Neural progenitor cell (in vitro differentiated cells): ENCODE measurements around the gene GNAT3. TPM values are rescaled to one million over a fixed set of nuclear protein-coding genes. Genes with fewer than 3 reads are reported as not detected.

Experiments used
- DNase-seq: peaks from one replicate; pipeline ENCODE4 v3.0.0-alpha.2; 2016; ENCODE audit warnings: low spot score
- H2AFZ ChIP-seq: fragments of 200-600 bp; sonication (generic); replicated peaks from 2 replicates; pipeline ENCODE4 v1.6.1; 2016; ENCODE audit warnings: antibody characterized with exemption
- H3F3A ChIP-seq: fragments of 200-600 bp; sonication (generic); 2 replicates; pipeline ENCODE4 v1.6.1; 2016; ENCODE audit warnings: antibody characterized with exemption, low read depth
- H3K27ac ChIP-seq: fragments of 200-600 bp; sonication (generic); 2 replicates; pipeline ENCODE4 v1.5.1; 2016; ENCODE audit warnings: mild to moderate bottlenecking
- H3K27me3 ChIP-seq: fragments of 200-600 bp; sonication (generic); 2 replicates; pipeline ENCODE4 v1.6.1; 2016; ENCODE audit warnings: mild to moderate bottlenecking, moderate library complexity
- H3K36me3 ChIP-seq: fragments of 200-600 bp; sonication (generic); 2 replicates; pipeline ENCODE4 v1.5.1; 2016
- H3K4me1 ChIP-seq: fragments of 200-600 bp; sonication (generic); 2 replicates; pipeline ENCODE4 v1.6.1; 2016; ENCODE audit warnings: mixed run types
- H3K4me2 ChIP-seq: fragments of 200-600 bp; sonication (generic); 2 replicates; pipeline ENCODE4 v1.6.1; 2016
- H3K4me3 ChIP-seq: fragments of 200-600 bp; sonication (generic); 2 replicates; pipeline ENCODE4 v1.5.1; 2016
- H3K79me2 ChIP-seq: fragments of 200-600 bp; sonication (generic); 2 replicates; pipeline ENCODE4 v1.6.1; 2016; ENCODE audit warnings: low read depth
- H3K9ac ChIP-seq: fragments of 200-600 bp; sonication (generic); 2 replicates; pipeline ENCODE4 v1.6.1; 2016
- H3K9me3 ChIP-seq: fragments of 200-600 bp; sonication (generic); 2 replicates; pipeline ENCODE4 v1.5.1; 2016; ENCODE audit warnings: low read depth
- H4K20me1 ChIP-seq: fragments of 200-600 bp; sonication (generic); 2 replicates; pipeline ENCODE4 v1.6.1; 2016; ENCODE audit warnings: low read depth
- H3K27ac Mint-ChIP-seq: 3 replicates; pipeline ENCODE4 v1.8.0; 2021; ENCODE audit warnings: mixed read lengths
- H3K27me3 Mint-ChIP-seq: 2 replicates; pipeline ENCODE4 v1.8.0; 2022; ENCODE audit warnings: low read depth, mild to moderate bottlenecking, inconsistent platforms, moderate library complexity, mixed read lengths; ENCODE audit not compliant: insufficient read depth
- H3K36me3 Mint-ChIP-seq: 3 replicates; pipeline ENCODE4 v1.8.0; 2021; ENCODE audit warnings: mixed read lengths
- H3K4me1 Mint-ChIP-seq: 3 replicates; pipeline ENCODE4 v1.8.0; 2021; ENCODE audit warnings: mixed read lengths
- H3K4me3 Mint-ChIP-seq: 3 replicates; pipeline ENCODE4 v1.8.0; 2021; ENCODE audit warnings: mild to moderate bottlenecking, moderate library complexity, mixed read lengths
- H3K9me3 Mint-ChIP-seq: 3 replicates; pipeline ENCODE4 v1.8.0; 2020; ENCODE audit warnings: mixed read lengths
- EZH2 ChIP-seq: fragments of 200-600 bp; sonication (generic); IDR thresholded peaks from 2 replicates; pipeline ENCODE4 v1.6.1; 2017; ENCODE audit warnings: antibody characterized with exemption, mild to moderate bottlenecking, moderate library complexity
- EZH2phosphoT487 ChIP-seq: fragments of 200-600 bp; sonication (generic); IDR thresholded peaks from 2 replicates; pipeline ENCODE4 v1.6.1; 2017; ENCODE audit warnings: antibody characterized with exemption
- total RNA-seq: library from RNA; depleted of rRNA; stranded (reverse); fragments of >200 nt; gene quantifications from 2 replicates; pipeline ENCODE4 v1.2.3, GENCODE V29; 2015; ENCODE audit warnings: low replicate concordance
- TF ChIP-seq, protein P1 (sequence below): fragments of 200-600 bp; sonication (generic); IDR thresholded peaks from 2 replicates; pipeline ENCODE4 v1.5.1; 2017; ENCODE audit warnings: antibody characterized with exemption, mild to moderate bottlenecking

GNAT3 gene
- total RNA-seq, 1 donor from 2014 or later: not detected

- no peak for DNase-seq
- H3K4me3 Mint-ChIP-seq: no peak overlapping the region
Observed at GRCh38 chr7:80481196-80481884, 30.5 kb downstream of the GNAT3 start.

GRCh38 chr7:80480566-80480965, 31.3 kb downstream of the GNAT3 start:
- H3K36me3 Mint-ChIP-seq: no peaks in the 10 kb centered on the region
- H3F3A ChIP-seq: no peaks in the 10 kb centered on the region
- DNase-seq: no peak
- no peak overlapping the region for H3K9ac ChIP-seq
- TF ChIP-seq EZH2phosphoT487 (no peak), EZH2 (no peak)
- TF ChIP-seq, protein P1, sequence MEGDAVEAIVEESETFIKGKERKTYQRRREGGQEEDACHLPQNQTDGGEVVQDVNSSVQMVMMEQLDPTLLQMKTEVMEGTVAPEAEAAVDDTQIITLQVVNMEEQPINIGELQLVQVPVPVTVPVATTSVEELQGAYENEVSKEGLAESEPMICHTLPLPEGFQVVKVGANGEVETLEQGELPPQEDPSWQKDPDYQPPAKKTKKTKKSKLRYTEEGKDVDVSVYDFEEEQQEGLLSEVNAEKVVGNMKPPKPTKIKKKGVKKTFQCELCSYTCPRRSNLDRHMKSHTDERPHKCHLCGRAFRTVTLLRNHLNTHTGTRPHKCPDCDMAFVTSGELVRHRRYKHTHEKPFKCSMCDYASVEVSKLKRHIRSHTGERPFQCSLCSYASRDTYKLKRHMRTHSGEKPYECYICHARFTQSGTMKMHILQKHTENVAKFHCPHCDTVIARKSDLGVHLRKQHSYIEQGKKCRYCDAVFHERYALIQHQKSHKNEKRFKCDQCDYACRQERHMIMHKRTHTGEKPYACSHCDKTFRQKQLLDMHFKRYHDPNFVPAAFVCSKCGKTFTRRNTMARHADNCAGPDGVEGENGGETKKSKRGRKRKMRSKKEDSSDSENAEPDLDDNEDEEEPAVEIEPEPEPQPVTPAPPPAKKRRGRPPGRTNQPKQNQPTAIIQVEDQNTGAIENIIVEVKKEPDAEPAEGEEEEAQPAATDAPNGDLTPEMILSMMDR: no peak
- H3K79me2 ChIP-seq: no peaks in the 10 kb centered on the region
- H3K9me3 Mint-ChIP-seq: no peaks in the 10 kb centered on the region
- H3K27ac ChIP-seq: no peak overlapping the region
- H3K27ac Mint-ChIP-seq: no peak overlapping the region
- H3K4me1 ChIP-seq: no peaks in the 10 kb centered on the region
- no peaks in the 10 kb centered on the region for H3K27me3 ChIP-seq
- H3K4me2 ChIP-seq: no peak overlapping the region
- H3K4me3 ChIP-seq: no peak overlapping the region
- no peak overlapping the region for H2AFZ ChIP-seq
- H3K36me3 ChIP-seq: no peaks in the 10 kb centered on the region
- H3K4me1 Mint-ChIP-seq: peaks cover 2% of the 10 kb centered on the region
- H4K20me1 ChIP-seq: no peaks in the 10 kb centered on the region
- H3K27me3 Mint-ChIP-seq: no peaks in the 10 kb centered on the region
- no peak overlapping the region for H3K4me3 Mint-ChIP-seq
- no peaks in the 10 kb centered on the region for H3K9me3 ChIP-seq

More at GRCh38 chr7:80481196-80481884, 30.5 kb downstream of the GNAT3 start:
- Histone ChIP-seq H3K9me3 (no peaks in the 10 kb centered on the region), H3F3A (no peaks in the 10 kb centered on the region), H3K79me2 (no peaks in the 10 kb centered on the region), H2AFZ (no peak overlapping the region), H4K20me1 (no peaks in the 10 kb centered on the region), H3K9ac (no peak overlapping the region), H3K36me3 (no peaks in the 10 kb centered on the region), H3K4me1 (no peaks in the 10 kb centered on the region), H3K27ac (no peak overlapping the region), H3K4me2 (no peak overlapping the region), H3K27me3 (no peaks in the 10 kb centered on the region), H3K4me3 (no peak overlapping the region)
- H3K27me3 Mint-ChIP-seq: no peaks in the 10 kb centered on the region
- H3K27ac Mint-ChIP-seq: no peak overlapping the region
- TF ChIP-seq EZH2 (no peak), EZH2phosphoT487 (no peak)
- TF ChIP-seq, protein P1: no peak
- H3K4me1 Mint-ChIP-seq: peaks cover 2% of the 10 kb centered on the region
- no peaks in the 10 kb centered on the region for H3K9me3 Mint-ChIP-seq
- H3K36me3 Mint-ChIP-seq: no peaks in the 10 kb centered on the region

DNA sequence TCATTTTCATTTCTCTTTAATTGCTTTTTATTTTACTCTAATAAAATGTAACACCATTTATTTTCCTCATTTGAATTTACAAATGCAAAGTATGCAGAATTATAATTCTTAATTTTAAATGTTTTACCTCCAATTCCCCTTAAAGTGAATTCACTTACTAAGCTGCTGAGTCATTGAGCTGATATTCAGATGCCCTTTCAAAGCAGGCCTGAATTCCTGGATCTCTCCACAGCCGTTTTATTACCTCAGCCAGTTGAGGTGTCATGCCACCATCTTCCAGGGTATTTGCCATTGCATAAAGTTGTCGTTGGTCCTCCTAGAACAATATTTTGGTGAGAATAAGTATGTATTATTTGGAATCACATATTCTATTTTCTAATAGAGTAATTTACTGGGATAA, 33.2 kb downstream of the GNAT3 start:
- Mint-ChIP-seq H3K9me3 (no peaks in the 10 kb centered on the region), H3K4me3 (no peak overlapping the region), H3K27ac (no peak overlapping the region), H3K27me3 (no peaks in the 10 kb centered on the region), H3K36me3 (no peaks in the 10 kb centered on the region), H3K4me1 (peaks cover 2% of the 10 kb centered on the region)
- no peak for DNase-seq
- H3K36me3 ChIP-seq: no peaks in the 10 kb centered on the region
- H3K27me3 ChIP-seq: no peaks in the 10 kb centered on the region
- H3K9ac ChIP-seq: no peak overlapping the region
- H4K20me1 ChIP-seq: no peaks in the 10 kb centered on the region
- H3F3A ChIP-seq: no peaks in the 10 kb centered on the region
- no peak overlapping the region for H3K4me3 ChIP-seq
- H2AFZ ChIP-seq: no peak overlapping the region
- no peaks in the 10 kb centered on the region for H3K79me2 ChIP-seq
- H3K4me2 ChIP-seq: no peak overlapping the region
- no peaks in the 10 kb centered on the region for H3K4me1 ChIP-seq
- TF ChIP-seq EZH2phosphoT487 (no peak), EZH2 (no peak)
- TF ChIP-seq, protein P1: no peak
- no peak overlapping the region for H3K27ac ChIP-seq
- no peaks in the 10 kb centered on the region for H3K9me3 ChIP-seq
